Hepatocyte (in vitro differentiated cells): ENCODE measurements around the gene VSIG10L2. TPM values are rescaled to one million over a fixed set of nuclear protein-coding genes. Genes with fewer than 3 reads are reported as not detected.

Experiments
- DNase-seq: peaks from one replicate; pipeline ENCODE4 v3.0.0-alpha.2; 2016; ENCODE audit warnings: low spot score
- H2AFZ ChIP-seq: fragments of 200-600 bp; sonication (generic); 2 replicates; pipeline ENCODE4 v1.6.0; 2016; ENCODE audit warnings: antibody characterized with exemption, mild to moderate bottlenecking
- H3K27ac ChIP-seq: fragments of 200-600 bp; sonication (generic); 2 replicates; pipeline ENCODE4 v1.5.1; 2016; ENCODE audit warnings: mild to moderate bottlenecking
- H3K27me3 ChIP-seq: fragments of 200-600 bp; sonication (generic); 2 replicates; pipeline ENCODE4 v1.6.1; 2016
- H3K36me3 ChIP-seq: fragments of 200-600 bp; sonication (generic); replicated peaks from 2 replicates; pipeline ENCODE4 v1.5.1; 2016; ENCODE audit warnings: low read depth; ENCODE audit not compliant: insufficient read depth
- H3K4me1 ChIP-seq: fragments of 200-600 bp; sonication (generic); 2 replicates; pipeline ENCODE4 v1.5.1; 2016; ENCODE audit warnings: mild to moderate bottlenecking, moderate library complexity; ENCODE audit not compliant: insufficient read depth
- H3K4me2 ChIP-seq: fragments of 200-600 bp; sonication (generic); 2 replicates; pipeline ENCODE4 v1.6.0; 2016
- H3K4me3 ChIP-seq: fragments of 200-600 bp; sonication (generic); 2 replicates; pipeline ENCODE4 v1.5.1; 2016; ENCODE audit warnings: mild to moderate bottlenecking
- H3K79me2 ChIP-seq: fragments of 200-600 bp; sonication (generic); 2 replicates; pipeline ENCODE4 v1.6.0; 2017; ENCODE audit warnings: mild to moderate bottlenecking
- H3K9me2 ChIP-seq: fragments of 200-600 bp; sonication (generic); replicated peaks from 2 replicates; pipeline ENCODE4 v1.6.0; 2017; ENCODE audit warnings: mild to moderate bottlenecking; ENCODE audit not compliant: insufficient read depth
- H3K9me3 ChIP-seq: fragments of 200-600 bp; sonication (generic); 2 replicates; pipeline ENCODE4 v1.5.1; 2016; ENCODE audit warnings: low read depth, mild to moderate bottlenecking
- H4K20me1 ChIP-seq: fragments of 200-600 bp; sonication (generic); 2 replicates; pipeline ENCODE4 v1.6.0; 2016; ENCODE audit warnings: mild to moderate bottlenecking; ENCODE audit not compliant: insufficient read depth, poor library complexity, severe bottlenecking
- EZH2 ChIP-seq: fragments of 200-600 bp; sonication (generic); IDR thresholded peaks from 2 replicates; pipeline ENCODE4 v1.6.1; 2016; ENCODE audit warnings: antibody characterized with exemption, mild to moderate bottlenecking, borderline replicate concordance
- EZH2phosphoT487 ChIP-seq: fragments of 200-600 bp; sonication (generic); IDR thresholded peaks from one replicate; pipeline ENCODE4 v1.6.1; 2018; ENCODE audit warnings: antibody characterized with exemption, mild to moderate bottlenecking, low read depth, moderate library complexity; ENCODE audit not compliant: unreplicated experiment, severe bottlenecking
- WGBS: methylation state at CpG from one replicate; pipeline ENCODE4 v1.1.6; 2016; ENCODE audit warnings: low lambda C conversion rate; ENCODE audit errors: missing lambda C conversion rate; 5-methylcytosine and 5-hydroxymethylcytosine counted together
- polyA plus RNA-seq: library from polyadenylated mRNA; unstranded; fragments of >200 nt; fragmentation: Nextera tagmentation; extraction: Ambion mirVana; gene quantifications from 2 replicates; pipeline ENCODE4 v1.2.1, GENCODE V29; 2016
- total RNA-seq: library from RNA; depleted of rRNA; stranded (reverse); fragments of >200 nt; gene quantifications from 2 replicates; pipeline ENCODE4 v1.2.3, GENCODE V29; 2014
- TF ChIP-seq, protein P1 (sequence below): fragments of 200-600 bp; sonication (generic); IDR thresholded peaks from 2 replicates; pipeline ENCODE4 v1.5.1; 2016; ENCODE audit warnings: antibody characterized with exemption, mild to moderate bottlenecking; ENCODE audit not compliant: poor library complexity

VSIG10L2 gene
- total and polyA plus RNA-seq, 2 experiments from 2014 or later: not detected

DNA sequence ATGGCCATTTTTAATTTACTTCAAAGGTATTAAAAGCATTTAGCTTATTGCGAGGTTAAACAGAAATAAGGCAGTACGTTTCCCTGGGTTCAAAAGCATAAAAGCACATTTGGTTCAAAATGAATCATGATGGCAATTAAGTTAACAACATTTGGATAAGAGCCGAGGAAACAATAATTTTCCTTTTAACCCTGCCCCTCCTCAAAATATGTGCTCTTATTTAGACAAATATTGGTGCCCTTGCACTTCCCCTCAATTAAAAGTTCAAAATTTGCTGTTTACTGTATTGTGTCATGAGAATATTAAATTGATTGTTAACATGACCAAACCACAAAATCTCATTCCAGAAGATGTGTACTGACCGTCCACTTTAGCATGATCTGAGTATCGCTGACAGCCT, 48.7 kb downstream of the VSIG10L2 start:
- no peak overlapping the region for H3K4me3 ChIP-seq
- no peaks in the 10 kb centered on the region for H4K20me1 ChIP-seq
- no peaks in the 10 kb centered on the region for H3K4me1 ChIP-seq
- no peak overlapping the region for H2AFZ ChIP-seq
- H3K36me3 ChIP-seq: no peaks in the 10 kb centered on the region
- H3K79me2 ChIP-seq: no peaks in the 10 kb centered on the region
- H3K4me2 ChIP-seq: no peak overlapping the region
- no peaks in the 10 kb centered on the region for H3K9me2 ChIP-seq
- 93% methylated on average over 5 of the region's 5 CpGs for WGBS
- no peaks in the 10 kb centered on the region for H3K27me3 ChIP-seq
- H3K27ac ChIP-seq: no peak overlapping the region
- DNase-seq: no peak
- H3K9me3 ChIP-seq: no peaks in the 10 kb centered on the region
- TF ChIP-seq, protein P1, sequence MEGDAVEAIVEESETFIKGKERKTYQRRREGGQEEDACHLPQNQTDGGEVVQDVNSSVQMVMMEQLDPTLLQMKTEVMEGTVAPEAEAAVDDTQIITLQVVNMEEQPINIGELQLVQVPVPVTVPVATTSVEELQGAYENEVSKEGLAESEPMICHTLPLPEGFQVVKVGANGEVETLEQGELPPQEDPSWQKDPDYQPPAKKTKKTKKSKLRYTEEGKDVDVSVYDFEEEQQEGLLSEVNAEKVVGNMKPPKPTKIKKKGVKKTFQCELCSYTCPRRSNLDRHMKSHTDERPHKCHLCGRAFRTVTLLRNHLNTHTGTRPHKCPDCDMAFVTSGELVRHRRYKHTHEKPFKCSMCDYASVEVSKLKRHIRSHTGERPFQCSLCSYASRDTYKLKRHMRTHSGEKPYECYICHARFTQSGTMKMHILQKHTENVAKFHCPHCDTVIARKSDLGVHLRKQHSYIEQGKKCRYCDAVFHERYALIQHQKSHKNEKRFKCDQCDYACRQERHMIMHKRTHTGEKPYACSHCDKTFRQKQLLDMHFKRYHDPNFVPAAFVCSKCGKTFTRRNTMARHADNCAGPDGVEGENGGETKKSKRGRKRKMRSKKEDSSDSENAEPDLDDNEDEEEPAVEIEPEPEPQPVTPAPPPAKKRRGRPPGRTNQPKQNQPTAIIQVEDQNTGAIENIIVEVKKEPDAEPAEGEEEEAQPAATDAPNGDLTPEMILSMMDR: no peak

DNA sequence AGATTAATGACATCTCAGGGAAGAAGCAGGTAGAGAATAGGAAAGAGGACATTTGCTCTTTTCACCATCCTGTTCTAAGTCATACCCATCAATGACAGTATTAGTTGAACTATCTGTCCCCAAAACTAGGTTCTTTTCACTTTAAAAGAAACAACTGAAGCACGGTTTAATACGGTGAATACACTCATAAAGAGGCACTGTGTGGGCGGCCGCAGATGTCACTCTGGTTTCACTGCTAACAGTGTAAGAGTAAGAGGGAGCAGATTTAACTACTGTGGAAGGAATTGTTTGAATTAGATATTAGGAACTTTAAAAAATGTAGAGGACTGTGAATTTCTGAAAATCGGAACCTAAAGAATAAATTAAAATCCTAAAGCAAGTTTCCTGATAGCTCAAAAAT, 49.5 kb downstream of the VSIG10L2 start:
- TF ChIP-seq EZH2 (no peak), EZH2phosphoT487 (no peak)
- TF ChIP-seq, protein P1: no peak
- Histone ChIP-seq H3K9me2 (no peaks in the 10 kb centered on the region), H2AFZ (no peak overlapping the region), H3K36me3 (no peaks in the 10 kb centered on the region), H4K20me1 (no peaks in the 10 kb centered on the region), H3K4me3 (no peak overlapping the region), H3K9me3 (no peaks in the 10 kb centered on the region), H3K27ac (no peak overlapping the region), H3K27me3 (no peaks in the 10 kb centered on the region), H3K4me1 (no peaks in the 10 kb centered on the region), H3K4me2 (no peak overlapping the region), H3K79me2 (no peaks in the 10 kb centered on the region)
- WGBS: 74% methylated on average over 5 of the region's 5 CpGs
- no peak for DNase-seq

DNA sequence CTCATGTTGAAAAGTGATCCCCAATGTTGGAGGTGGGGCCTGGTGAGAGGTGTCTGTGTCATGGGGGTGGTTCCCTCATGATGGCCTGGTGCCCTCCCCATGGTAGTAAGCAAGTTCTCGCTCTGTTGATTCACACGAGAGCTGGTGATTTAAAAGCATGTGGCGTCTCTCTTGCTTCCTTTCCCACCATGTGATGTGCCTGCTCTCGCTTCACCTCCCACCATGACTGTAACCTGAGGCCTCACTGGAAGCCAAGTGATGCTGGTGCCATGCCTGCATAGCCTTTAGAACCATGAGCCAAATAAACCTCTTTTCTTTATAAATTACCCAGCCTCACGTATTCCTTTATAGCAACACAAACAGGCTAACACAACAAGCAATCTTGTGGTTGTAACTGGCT, 52.4 kb downstream of the VSIG10L2 start:
- no peak overlapping the region for H2AFZ ChIP-seq
- no peak for DNase-seq
- H3K9me2 ChIP-seq: no peaks in the 10 kb centered on the region
- no peaks in the 10 kb centered on the region for H3K4me1 ChIP-seq
- no peaks in the 10 kb centered on the region for H4K20me1 ChIP-seq
- no peaks in the 10 kb centered on the region for H3K9me3 ChIP-seq
- 98% methylated on average over 5 of the region's 5 CpGs for WGBS
- no peaks in the 10 kb centered on the region for H3K79me2 ChIP-seq
- H3K4me2 ChIP-seq: no peak overlapping the region
- TF ChIP-seq, protein P1: no peak
- no peak for TF ChIP-seq EZH2
- no peak for TF ChIP-seq EZH2phosphoT487
- no peak overlapping the region for H3K4me3 ChIP-seq
- H3K36me3 ChIP-seq: no peaks in the 10 kb centered on the region
- H3K27me3 ChIP-seq: no peaks in the 10 kb centered on the region
- H3K27ac ChIP-seq: no peak overlapping the region

DNA sequence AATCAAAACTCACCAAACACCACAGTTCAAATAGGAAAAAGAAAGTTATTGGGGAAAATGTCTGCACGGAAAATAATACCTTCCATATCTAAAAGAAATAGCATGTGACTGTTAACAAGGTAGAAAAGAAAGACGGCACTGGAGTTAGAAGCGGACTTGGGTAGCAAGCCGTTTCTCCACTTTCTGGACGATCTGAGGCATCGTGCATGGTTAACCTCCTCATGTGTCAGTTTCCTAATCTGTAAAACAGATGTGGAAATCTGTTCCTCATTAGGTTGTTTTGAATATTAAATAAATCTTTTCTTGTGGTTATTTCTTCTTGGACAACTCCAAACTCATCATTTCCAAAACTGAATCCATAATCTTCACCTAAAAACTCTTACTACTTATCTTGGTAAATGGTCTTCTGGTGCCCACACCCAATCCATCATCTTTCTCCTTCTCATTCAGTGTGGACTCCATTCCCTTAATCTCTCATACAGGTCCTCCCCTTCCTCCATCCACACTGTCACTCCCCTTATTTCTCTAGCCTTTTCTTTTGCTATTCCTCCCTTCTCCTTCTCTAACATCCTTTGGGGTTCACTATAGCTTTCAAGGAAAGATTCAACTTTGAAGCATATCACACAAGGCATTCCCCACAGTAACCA, 53.5 kb downstream of the VSIG10L2 start:
- H3K9me3 ChIP-seq: no peaks in the 10 kb centered on the region
- 87% methylated on average over 6 of the region's 6 CpGs for WGBS
- no peak overlapping the region for H2AFZ ChIP-seq
- no peaks in the 10 kb centered on the region for H3K36me3 ChIP-seq
- no peaks in the 10 kb centered on the region for H3K27me3 ChIP-seq
- H3K4me1 ChIP-seq: no peaks in the 10 kb centered on the region
- no peaks in the 10 kb centered on the region for H4K20me1 ChIP-seq
- TF ChIP-seq EZH2phosphoT487 (no peak), EZH2 (no peak)
- TF ChIP-seq, protein P1: no peak
- H3K27ac ChIP-seq: no peak overlapping the region
- no peaks in the 10 kb centered on the region for H3K9me2 ChIP-seq
- no peak for DNase-seq
- no peak overlapping the region for H3K4me2 ChIP-seq
- no peaks in the 10 kb centered on the region for H3K79me2 ChIP-seq
- H3K4me3 ChIP-seq: no peak overlapping the region
